ENCODE measurements around the gene DHRSX.
"Not testable (repeated sequence)": the region's sequence is repeated elsewhere in the genome, so short reads cannot be mapped to it uniquely, and the experiment has no call there.

The DHRSX gene

GRCh38 chrX:2251211-2251610, 249.6 kb downstream of the DHRSX start:
- no peaks in the 10 kb centered on the region for H3K36me3 ChIP-seq
- no peaks in the 10 kb centered on the region for H3K9me3 ChIP-seq
- TF ChIP-seq CTCF (IDR thresholded peaks at IDR 0.05) = no peak
- peak overlapping the region; percentile 44 for H3K27ac ChIP-seq
- H3K27me3 ChIP-seq = no peaks in the 10 kb centered on the region
- H3K4me1 ChIP-seq (ENCODE audit: control insufficient read depth in 1 of 2, insufficient read depth in 1 of 2, low read depth in 1 of 2, low read length in 1 of 2) = peaks cover 4 to 6% of the 10 kb centered on the region in 2 experiments
- H3K4me3 ChIP-seq (ENCODE audit: low read depth in 1 of 2, low read length in 1 of 2) = no peak overlapping the region

GRCh38 chrX:2243913-2244460, 256.8 kb downstream of the DHRSX start:
- Histone ChIP-seq H3K27ac (no peak overlapping the region), H3K36me3 (peaks cover 16% of the 10 kb centered on the region), H3K9me3 (no peaks in the 10 kb centered on the region), H3K4me1 (ENCODE audit: control insufficient read depth in 1 of 2, insufficient read depth in 1 of 2, low read depth in 1 of 2, low read length in 1 of 2) (no peaks in the 10 kb centered on the region), H3K27me3 (no peaks in the 10 kb centered on the region), H3K4me3 (ENCODE audit: low read depth in 1 of 2, low read length in 1 of 2) (no peak overlapping the region)
- no peak for TF ChIP-seq CTCF (IDR thresholded peaks at IDR 0.05)

GRCh38 chrX:2242980-2243379, 257.8 kb downstream of the DHRSX start:
- H3K4me3 ChIP-seq (ENCODE audit: low read depth in 1 of 2, low read length in 1 of 2) = no peak overlapping the region
- no peak for TF ChIP-seq CTCF (IDR thresholded peaks at IDR 0.05)
- H3K36me3 ChIP-seq = peaks cover 19% of the 10 kb centered on the region
- H3K27me3 ChIP-seq = no peaks in the 10 kb centered on the region
- no peaks in the 10 kb centered on the region for H3K4me1 ChIP-seq (ENCODE audit: control insufficient read depth in 1 of 2, insufficient read depth in 1 of 2, low read depth in 1 of 2, low read length in 1 of 2)
- H3K27ac ChIP-seq = no peak overlapping the region
- no peaks in the 10 kb centered on the region for H3K9me3 ChIP-seq

GRCh38 chrX:2242326-2242725, 258.4 kb downstream of the DHRSX start:
- H3K27me3 ChIP-seq = no peaks in the 10 kb centered on the region
- no peaks in the 10 kb centered on the region for H3K4me1 ChIP-seq (ENCODE audit: control insufficient read depth in 1 of 2, insufficient read depth in 1 of 2, low read depth in 1 of 2, low read length in 1 of 2)
- H3K36me3 ChIP-seq = peaks cover 21% of the 10 kb centered on the region
- H3K27ac ChIP-seq = no peak overlapping the region
- H3K9me3 ChIP-seq = no peaks in the 10 kb centered on the region
- no peak for TF ChIP-seq CTCF (IDR thresholded peaks at IDR 0.05)
- no peak overlapping the region for H3K4me3 ChIP-seq (ENCODE audit: low read depth in 1 of 2, low read length in 1 of 2)

DNA sequence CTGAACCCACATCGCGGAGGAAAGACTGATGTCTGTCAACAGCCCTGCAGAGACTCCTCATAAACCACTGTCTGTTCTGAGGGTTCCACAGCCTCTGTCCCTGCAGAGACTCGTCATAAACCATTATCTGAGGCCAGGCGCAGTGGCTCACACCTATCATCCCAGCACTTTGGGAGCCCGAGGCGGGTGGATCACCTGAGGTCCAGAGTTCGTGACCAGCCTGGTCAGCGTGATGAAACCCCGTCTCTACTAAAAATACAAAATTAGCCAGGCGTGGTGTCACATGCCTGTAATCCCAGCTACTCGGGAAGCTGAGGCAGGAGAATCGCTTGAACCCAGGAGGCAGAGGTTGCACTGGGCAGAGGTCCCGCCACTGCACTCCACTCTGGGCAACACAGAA, 259.3 kb downstream of the DHRSX start:
- not testable (repeated sequence) for H3K4me3 ChIP-seq (ENCODE audit: low read depth in 1 of 2, low read length in 1 of 2); H3K27ac ChIP-seq; H3K27me3 ChIP-seq; H3K9me3 ChIP-seq; H3K4me1 ChIP-seq (ENCODE audit: control insufficient read depth in 1 of 2, insufficient read depth in 1 of 2, low read depth in 1 of 2, low read length in 1 of 2)
- peaks cover 21% of the 10 kb centered on the region for H3K36me3 ChIP-seq

DNA sequence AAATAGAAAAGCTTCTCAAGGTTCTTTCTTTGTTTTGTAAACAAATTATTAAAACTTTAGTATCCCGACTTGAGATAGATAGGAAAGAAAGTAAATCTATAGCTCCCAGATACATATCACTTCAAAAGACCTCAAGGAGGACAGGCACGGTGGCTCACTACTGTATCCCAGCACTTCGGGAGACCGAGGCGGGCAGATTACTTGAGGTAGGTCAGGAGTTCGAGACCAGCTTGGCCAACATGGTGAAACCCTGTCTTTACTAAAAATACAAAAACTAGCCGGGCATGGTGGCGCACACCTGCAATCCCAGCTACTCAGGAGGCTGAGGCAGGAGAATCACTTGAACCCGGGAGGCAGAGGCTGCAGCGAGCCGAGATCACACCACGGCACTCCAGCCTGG, 260.0 kb downstream of the DHRSX start:
- not testable (repeated sequence) for H3K4me3 ChIP-seq (ENCODE audit: low read depth in 1 of 2, low read length in 1 of 2)

GRCh38 chrX:2237976-2238375, 262.8 kb downstream of the DHRSX start:
- Histone ChIP-seq H3K27ac (no peak overlapping the region), H3K36me3 (peaks cover 20% of the 10 kb centered on the region), H3K9me3 (no peaks in the 10 kb centered on the region), H3K4me1 (ENCODE audit: control insufficient read depth in 1 of 2, insufficient read depth in 1 of 2, low read depth in 1 of 2, low read length in 1 of 2) (no peaks in the 10 kb centered on the region), H3K4me3 (ENCODE audit: low read depth in 1 of 2, low read length in 1 of 2) (no peak overlapping the region), H3K27me3 (no peaks in the 10 kb centered on the region)
- no peak for TF ChIP-seq CTCF (IDR thresholded peaks at IDR 0.05)

More for the DNA sequence above, 260.0 kb downstream of the DHRSX start:
- H3K27me3 ChIP-seq; H3K27ac ChIP-seq; H3K4me1 ChIP-seq (ENCODE audit: control insufficient read depth in 1 of 2, insufficient read depth in 1 of 2, low read depth in 1 of 2, low read length in 1 of 2); H3K9me3 ChIP-seq: not testable (repeated sequence)
- peaks cover 21% of the 10 kb centered on the region for H3K36me3 ChIP-seq
